AG08396 (cell line): ENCODE results near the gene LARP4B.
"Not testable (repeated sequence)": the region's sequence is repeated elsewhere in the genome, so short reads cannot be mapped to it uniquely, and the experiment has no call there.

ENCODE experiments used
- DNase-seq: peaks from one replicate; pipeline ENCODE4 v3.0.0; 2012; ENCODE audit warnings: low spot score, mixed read lengths

LARP4B gene

GRCh38 chr10:786633-787474 is 144.7 kb downstream of the LARP4B start:
- DNase-seq = no peak

GRCh38 chr10:785861-786214 is 145.7 kb downstream of the LARP4B start:
- no peak for DNase-seq

- no peak for DNase-seq
Measured at GRCh38 chr10:785089-785860, 146.2 kb downstream of the LARP4B start.

GRCh38 chr10:784403-785088 is 147.0 kb downstream of the LARP4B start:
- DNase-seq = peak; percentile 91

GRCh38 chr10:782751-783648 is 148.5 kb downstream of the LARP4B start:
- DNase-seq = peak; percentile 17

GRCh38 chr10:780536-781524 is 150.7 kb downstream of the LARP4B start:
- no peak for DNase-seq

GRCh38 chr10:778626-779330 is 152.7 kb downstream of the LARP4B start:
- DNase-seq = peak; percentile 24

- no peak for DNase-seq
Measured at GRCh38 chr10:777913-778479, 153.5 kb downstream of the LARP4B start.

GRCh38 chr10:776772-777171 is 154.7 kb downstream of the LARP4B start:
- no peak for DNase-seq

- peak; percentile 76 for DNase-seq
Measured at GRCh38 chr10:775245-776075, 156.0 kb downstream of the LARP4B start.

- no peak for DNase-seq
Measured at GRCh38 chr10:774661-775244, 156.8 kb downstream of the LARP4B start.

- DNase-seq = no peak
Measured at GRCh38 chr10:774223-774622, 157.3 kb downstream of the LARP4B start.

- no peak for DNase-seq
Measured at GRCh38 chr10:773562-774161, 157.8 kb downstream of the LARP4B start.

- no peak for DNase-seq
Measured at GRCh38 chr10:772227-772637, 159.3 kb downstream of the LARP4B start.

- DNase-seq = no peak
Measured at GRCh38 chr10:771647-772046, 159.9 kb downstream of the LARP4B start.

- DNase-seq = no peak
Measured at GRCh38 chr10:770975-771374, 160.5 kb downstream of the LARP4B start.

- not testable (repeated sequence) for DNase-seq
Measured at GRCh38 chr10:770048-770712, 161.3 kb downstream of the LARP4B start.
